Stimulated activated naive CD4-positive, alpha-beta T cell treated with Interleukin-2 at 50 U/mL for 16 hours (primary cell): ENCODE data around the gene SPACA5.
"Not testable (repeated sequence)": the region's sequence is repeated elsewhere in the genome, so short reads cannot be mapped to it uniquely, and the experiment has no call there.

Source experiments
- DNase-seq: peaks from one replicate; lab custom pipeline; 2025; lab: John Stamatoyannopoulos, UW

Gene SPACA5

GRCh38 chrX:48021026-48021900, 14.5 kb downstream of the SPACA5 start:
- peak; percentile 73 for DNase-seq

- no peak for DNase-seq
Observed at GRCh38 chrX:48022100-48022499, 15.3 kb downstream of the SPACA5 start.

GRCh38 chrX:48022738-48023137, 15.9 kb downstream of the SPACA5 start:
- DNase-seq = no peak

- DNase-seq = peak; percentile 3
Observed at GRCh38 chrX:48025561-48025960, 18.8 kb downstream of the SPACA5 start.

- not testable (repeated sequence) for DNase-seq
Observed at GRCh38 chrX:48027545-48027944, 20.8 kb downstream of the SPACA5 start.

GRCh38 chrX:48028091-48028490, 21.3 kb downstream of the SPACA5 start:
- no peak for DNase-seq

GRCh38 chrX:48030237-48030636, 23.4 kb downstream of the SPACA5 start:
- DNase-seq = no peak

GRCh38 chrX:48030641-48031173, 23.9 kb downstream of the SPACA5 start:
- not testable (repeated sequence) for DNase-seq

- DNase-seq = no peak
Observed at GRCh38 chrX:48035891-48036290, 29.1 kb downstream of the SPACA5 start.

- DNase-seq = no peak
Observed at GRCh38 chrX:48043056-48043455, 36.3 kb downstream of the SPACA5 start.

GRCh38 chrX:48045410-48046311, 38.9 kb downstream of the SPACA5 start:
- no peak for DNase-seq

GRCh38 chrX:48046846-48047245, 40.1 kb downstream of the SPACA5 start:
- no peak for DNase-seq

- no peak for DNase-seq
Observed at GRCh38 chrX:48058621-48059295, 52.0 kb downstream of the SPACA5 start.

GRCh38 chrX:48059296-48059639, 52.5 kb downstream of the SPACA5 start:
- DNase-seq = no peak
